ENCODE results near the gene CTXN3.

The CTXN3 gene

GRCh38 chr5:127649018-127649439 is at the start of gene CTXN3:
TSS of gene CTXN3 (plus strand) at chr5:127649082. CDS start at chr5:127657522, 8,440 bp downstream.
- Histone ChIP-seq H3K4me1 (ENCODE audit: control insufficient read depth in 1 of 2, insufficient read depth in 1 of 2, low read depth in 1 of 2, low read length in 1 of 2) (peaks cover 14 to 22% of the 10 kb centered on the region in 2 experiments), H3K9me3 (no peaks in the 10 kb centered on the region), H3K27ac (no peak within 1 kb of the TSS), H3K36me3 (no peaks in the 10 kb centered on the region), H3K4me3 (ENCODE audit: low read depth in 1 of 2, low read length in 1 of 2) (no peak within 1 kb of the TSS), H3K27me3 (no peaks in the 10 kb centered on the region)
- TF ChIP-seq CTCF (IDR thresholded peaks at IDR 0.05) = no peak

- H3K9me3 ChIP-seq = no peaks in the 10 kb centered on the region
- H3K27ac ChIP-seq = no peak overlapping the region
- no peak for TF ChIP-seq CTCF (IDR thresholded peaks at IDR 0.05)
- no peak overlapping the region for H3K4me3 ChIP-seq (ENCODE audit: low read depth in 1 of 2, low read length in 1 of 2)
- H3K4me1 ChIP-seq (ENCODE audit: control insufficient read depth in 1 of 2, insufficient read depth in 1 of 2, low read depth in 1 of 2, low read length in 1 of 2) = no peaks in the 10 kb centered on the region
- H3K27me3 ChIP-seq = no peaks in the 10 kb centered on the region
- H3K36me3 ChIP-seq = no peaks in the 10 kb centered on the region
Observed at GRCh38 chr5:127599320-127599719, 49.6 kb upstream of the CTXN3 start.

- Histone ChIP-seq H3K36me3 (no peaks in the 10 kb centered on the region), H3K4me3 (ENCODE audit: low read depth in 1 of 2, low read length in 1 of 2) (no peak overlapping the region), H3K27me3 (no peaks in the 10 kb centered on the region), H3K9me3 (no peaks in the 10 kb centered on the region), H3K27ac (no peak overlapping the region), H3K4me1 (ENCODE audit: control insufficient read depth in 1 of 2, insufficient read depth in 1 of 2, low read depth in 1 of 2, low read length in 1 of 2) (no peaks in the 10 kb centered on the region)
- no peak for TF ChIP-seq CTCF (IDR thresholded peaks at IDR 0.05)
Observed at GRCh38 chr5:127599847-127600246, 49.0 kb upstream of the CTXN3 start.

- H3K27me3 ChIP-seq = no peaks in the 10 kb centered on the region
- H3K4me1 ChIP-seq (ENCODE audit: control insufficient read depth in 1 of 2, insufficient read depth in 1 of 2, low read depth in 1 of 2, low read length in 1 of 2) = no peaks in the 10 kb centered on the region
- H3K4me3 ChIP-seq (ENCODE audit: low read depth in 1 of 2, low read length in 1 of 2) = no peak overlapping the region
- TF ChIP-seq CTCF (IDR thresholded peaks at IDR 0.05) = no peak
- H3K27ac ChIP-seq = no peak overlapping the region
- no peaks in the 10 kb centered on the region for H3K9me3 ChIP-seq
- H3K36me3 ChIP-seq = no peaks in the 10 kb centered on the region
Observed at GRCh38 chr5:127601111-127601510, 47.8 kb upstream of the CTXN3 start.

- no peak overlapping the region for H3K4me3 ChIP-seq (ENCODE audit: low read depth in 1 of 2, low read length in 1 of 2)
- no peak for TF ChIP-seq CTCF (IDR thresholded peaks at IDR 0.05)
- H3K27me3 ChIP-seq = no peaks in the 10 kb centered on the region
- no peak overlapping the region for H3K27ac ChIP-seq
- no peaks in the 10 kb centered on the region for H3K36me3 ChIP-seq
- H3K4me1 ChIP-seq (ENCODE audit: control insufficient read depth in 1 of 2, insufficient read depth in 1 of 2, low read depth in 1 of 2, low read length in 1 of 2) = no peaks in the 10 kb centered on the region
- no peaks in the 10 kb centered on the region for H3K9me3 ChIP-seq
Observed at GRCh38 chr5:127601601-127602000, 47.3 kb upstream of the CTXN3 start.

- no peaks in the 10 kb centered on the region for H3K27me3 ChIP-seq
- TF ChIP-seq CTCF (IDR thresholded peaks at IDR 0.05) = no peak
- no peaks in the 10 kb centered on the region for H3K36me3 ChIP-seq
- H3K4me1 ChIP-seq (ENCODE audit: control insufficient read depth in 1 of 2, insufficient read depth in 1 of 2, low read depth in 1 of 2, low read length in 1 of 2) = no peaks in the 10 kb centered on the region
- no peaks in the 10 kb centered on the region for H3K9me3 ChIP-seq
- H3K27ac ChIP-seq = no peak overlapping the region
- H3K4me3 ChIP-seq (ENCODE audit: low read depth in 1 of 2, low read length in 1 of 2) = no peak overlapping the region
Observed at GRCh38 chr5:127602481-127602880, 46.4 kb upstream of the CTXN3 start.
